KMS-11 (cell line): ENCODE data around the gene FOCAD.

ENCODE experiments used
- H2AFZ ChIP-seq: fragments of 200-600 bp; sonication (generic); 2 replicates; pipeline ENCODE4 v1.6.1; 2016; ENCODE audit warnings: antibody characterized with exemption, mixed run types, low read depth
- H3K27ac ChIP-seq: fragments of 200-600 bp; sonication (generic); 2 replicates; pipeline ENCODE4 v1.6.1; 2016; ENCODE audit warnings: mild to moderate bottlenecking, mixed run types
- H3K27me3 ChIP-seq: fragments of 200-600 bp; sonication (generic); 2 replicates; pipeline ENCODE4 v1.6.1; 2017; ENCODE audit warnings: mild to moderate bottlenecking, low read depth, mixed run types, moderate library complexity; ENCODE audit not compliant: insufficient read depth
- H3K36me3 ChIP-seq: fragments of 200-600 bp; sonication (generic); 2 replicates; pipeline ENCODE4 v1.6.1; 2017; ENCODE audit warnings: mild to moderate bottlenecking, mixed run types; ENCODE audit not compliant: insufficient read depth
- H3K4me1 ChIP-seq: fragments of 200-600 bp; sonication (generic); 2 replicates; pipeline ENCODE4 v1.6.1; 2016; ENCODE audit warnings: mild to moderate bottlenecking, low read depth, mixed run types; ENCODE audit not compliant: poor library complexity, severe bottlenecking
- H3K4me2 ChIP-seq: fragments of 200-600 bp; sonication (generic); 2 replicates; pipeline ENCODE4 v1.7.0; 2016; ENCODE audit warnings: mild to moderate bottlenecking, mixed run types
- H3K4me3 ChIP-seq: fragments of 200-600 bp; sonication (generic); IDR thresholded peaks from 2 replicates; pipeline ENCODE4 v1.6.1; 2017; ENCODE audit warnings: low read depth, low read length, mixed read lengths; ENCODE audit not compliant: insufficient read depth
- H3K79me2 ChIP-seq: fragments of 200-600 bp; sonication (generic); 2 replicates; pipeline ENCODE4 v1.6.1; 2016; ENCODE audit warnings: low read depth, mixed run types; ENCODE audit not compliant: insufficient read depth
- H3K9ac ChIP-seq: fragments of 200-600 bp; sonication (generic); 2 replicates; pipeline ENCODE4 v1.6.1; 2016; ENCODE audit warnings: mild to moderate bottlenecking, mixed run types
- H4K20me1 ChIP-seq: fragments of 200-600 bp; sonication (generic); 2 replicates; pipeline ENCODE4 v1.6.1; 2016; ENCODE audit warnings: mild to moderate bottlenecking, mixed run types; ENCODE audit not compliant: insufficient read depth
- TF ChIP-seq, protein P1 (sequence below): fragments of 200-600 bp; sonication (generic); conservative IDR thresholded peaks from 2 replicates; pipeline ENCODE4 v1.6.1; 2017; ENCODE audit warnings: low read depth, mild to moderate bottlenecking, antibody characterized with exemption, low read length, moderate library complexity, mixed read lengths

The FOCAD gene

DNA sequence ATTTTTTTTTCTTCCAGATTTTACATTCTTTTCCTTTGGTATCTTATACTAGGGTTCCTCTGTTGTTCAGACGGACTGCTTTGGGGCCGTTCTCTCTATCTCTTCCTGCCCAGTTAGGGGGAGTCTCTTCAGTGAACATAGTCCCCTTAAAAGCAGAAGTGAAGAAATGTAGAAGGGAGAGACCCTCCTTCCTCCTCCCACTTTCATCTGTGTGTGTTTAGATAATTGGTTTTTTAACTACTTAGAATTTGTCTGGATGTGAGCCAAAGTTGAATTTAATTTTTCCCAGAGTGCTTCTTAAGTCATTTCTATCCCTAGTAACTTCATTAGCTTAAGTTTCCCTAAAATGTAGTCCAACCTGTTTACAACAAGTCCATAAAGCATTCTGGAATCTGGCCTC, 179.9 kb downstream of the FOCAD start:
- Histone ChIP-seq H4K20me1 (no peaks in the 10 kb centered on the region), H3K9ac (no peak overlapping the region), H3K4me3 (no peak overlapping the region), H3K4me1 (no peaks in the 10 kb centered on the region), H3K79me2 (no peaks in the 10 kb centered on the region), H3K36me3 (no peaks in the 10 kb centered on the region), H2AFZ (no peak overlapping the region), H3K27me3 (no peaks in the 10 kb centered on the region), H3K4me2 (no peak overlapping the region), H3K27ac (no peak overlapping the region)
- TF ChIP-seq, protein P1, sequence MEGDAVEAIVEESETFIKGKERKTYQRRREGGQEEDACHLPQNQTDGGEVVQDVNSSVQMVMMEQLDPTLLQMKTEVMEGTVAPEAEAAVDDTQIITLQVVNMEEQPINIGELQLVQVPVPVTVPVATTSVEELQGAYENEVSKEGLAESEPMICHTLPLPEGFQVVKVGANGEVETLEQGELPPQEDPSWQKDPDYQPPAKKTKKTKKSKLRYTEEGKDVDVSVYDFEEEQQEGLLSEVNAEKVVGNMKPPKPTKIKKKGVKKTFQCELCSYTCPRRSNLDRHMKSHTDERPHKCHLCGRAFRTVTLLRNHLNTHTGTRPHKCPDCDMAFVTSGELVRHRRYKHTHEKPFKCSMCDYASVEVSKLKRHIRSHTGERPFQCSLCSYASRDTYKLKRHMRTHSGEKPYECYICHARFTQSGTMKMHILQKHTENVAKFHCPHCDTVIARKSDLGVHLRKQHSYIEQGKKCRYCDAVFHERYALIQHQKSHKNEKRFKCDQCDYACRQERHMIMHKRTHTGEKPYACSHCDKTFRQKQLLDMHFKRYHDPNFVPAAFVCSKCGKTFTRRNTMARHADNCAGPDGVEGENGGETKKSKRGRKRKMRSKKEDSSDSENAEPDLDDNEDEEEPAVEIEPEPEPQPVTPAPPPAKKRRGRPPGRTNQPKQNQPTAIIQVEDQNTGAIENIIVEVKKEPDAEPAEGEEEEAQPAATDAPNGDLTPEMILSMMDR, result no peak

DNA sequence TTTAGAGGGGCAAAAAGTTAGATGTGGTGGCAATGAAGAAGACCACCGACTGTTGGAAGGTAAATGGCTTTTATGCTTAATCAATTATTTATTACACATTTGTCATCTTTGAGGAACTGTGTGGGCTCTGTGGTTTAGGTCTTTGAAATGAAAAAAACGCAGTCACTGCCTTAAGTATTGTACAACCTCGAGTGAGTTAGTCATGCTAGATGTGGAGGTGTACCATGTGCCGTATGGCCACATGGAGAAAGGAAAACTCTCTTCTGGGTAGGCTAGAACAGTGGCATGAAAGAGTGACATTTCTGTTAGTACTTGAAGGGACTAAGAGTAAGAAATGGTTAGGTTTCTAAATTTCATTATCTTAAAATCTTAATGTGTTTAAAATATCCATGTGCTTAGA, 181.3 kb downstream of the FOCAD start:
- Histone ChIP-seq H3K36me3 (no peaks in the 10 kb centered on the region), H3K4me1 (no peaks in the 10 kb centered on the region), H3K9ac (no peak overlapping the region), H2AFZ (no peak overlapping the region), H3K4me2 (no peak overlapping the region), H3K4me3 (no peak overlapping the region), H3K27me3 (no peaks in the 10 kb centered on the region), H4K20me1 (no peaks in the 10 kb centered on the region), H3K27ac (no peak overlapping the region), H3K79me2 (no peaks in the 10 kb centered on the region)
- TF ChIP-seq, protein P1, result no peak

DNA sequence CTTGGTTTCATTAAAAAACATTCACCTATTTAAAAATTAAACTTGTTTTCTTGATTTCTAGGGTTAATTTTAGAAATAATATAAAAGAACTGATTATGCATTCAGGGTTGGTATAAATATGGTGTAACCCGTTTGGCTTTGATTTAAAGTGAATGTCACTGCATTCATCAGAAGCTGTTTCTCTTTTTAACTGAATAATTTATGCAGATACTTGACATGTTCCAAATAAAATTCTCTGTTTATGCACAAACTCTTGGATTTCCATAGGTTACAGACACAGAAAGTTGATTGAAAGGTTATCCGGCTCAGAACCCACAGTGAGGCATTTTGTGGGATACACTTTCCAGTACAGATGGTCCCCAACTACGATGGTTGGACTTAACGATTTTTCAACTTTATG, 186.1 kb downstream of the FOCAD start:
- Histone ChIP-seq H3K36me3 (no peaks in the 10 kb centered on the region), H3K4me2 (no peak overlapping the region), H3K4me3 (no peak overlapping the region), H3K4me1 (peaks cover 19% of the 10 kb centered on the region), H3K27me3 (no peaks in the 10 kb centered on the region), H2AFZ (no peak overlapping the region), H3K27ac (no peak overlapping the region), H3K79me2 (no peaks in the 10 kb centered on the region), H4K20me1 (no peaks in the 10 kb centered on the region), H3K9ac (no peak overlapping the region)
- TF ChIP-seq, protein P1, result no peak

DNA sequence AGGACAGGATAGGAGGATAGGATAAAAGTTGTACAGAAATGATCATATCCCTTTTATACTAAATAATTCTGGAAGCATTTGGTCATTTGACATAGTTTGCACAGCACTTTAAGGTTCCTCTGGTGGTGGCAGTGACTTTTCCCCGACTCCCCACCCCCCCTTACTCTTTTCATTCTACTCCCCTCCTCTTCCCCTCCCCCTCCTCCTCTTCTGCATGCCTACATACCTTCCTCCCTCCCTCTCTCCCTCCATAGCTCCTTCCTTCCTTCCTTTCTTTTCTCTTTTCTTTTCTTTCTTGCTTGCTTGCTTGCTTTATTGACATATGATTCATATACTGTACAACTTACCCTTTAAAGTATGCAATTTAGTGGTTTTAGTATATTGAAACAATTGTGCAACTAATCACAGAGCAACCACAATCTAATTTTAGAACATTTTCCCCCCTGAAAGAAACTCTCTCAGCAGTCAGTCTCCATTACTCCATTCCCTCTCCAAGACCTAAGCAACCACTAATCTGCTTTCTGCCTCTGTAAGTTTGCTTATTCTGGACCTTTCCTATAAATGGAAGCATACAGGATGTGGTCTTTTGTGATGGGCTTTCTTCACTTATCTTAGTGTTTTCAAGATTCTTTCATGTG, 188.4 kb downstream of the FOCAD start:
- peak overlapping the region; percentile 83 for H3K4me2 ChIP-seq
- no peaks in the 10 kb centered on the region for H3K27me3 ChIP-seq
- H3K9ac ChIP-seq, result no peak overlapping the region
- H3K4me3 ChIP-seq, result no peak overlapping the region
- H4K20me1 ChIP-seq, result no peaks in the 10 kb centered on the region
- H3K4me1 ChIP-seq, result peaks cover 19% of the 10 kb centered on the region
- H3K79me2 ChIP-seq, result no peaks in the 10 kb centered on the region
- TF ChIP-seq, protein P1, result no peak
- H3K27ac ChIP-seq, result no peak overlapping the region
- no peak overlapping the region for H2AFZ ChIP-seq
- H3K36me3 ChIP-seq, result no peaks in the 10 kb centered on the region
